ENCODE measurements around the gene TAX1BP3. TPM values are rescaled to one million over a fixed set of nuclear protein-coding genes. Genes with fewer than 3 reads are reported as not detected.
A peak's percentile ranks its signal among the peaks of the same experiment; 100 is the strongest.

TAX1BP3 gene
- total and polyA plus RNA-seq, 2 of the 13 experiments (the other 11 are each of a cell fraction or from before 2014, with no cell fraction given) = 16.7 to 45.1 TPM

DNA sequence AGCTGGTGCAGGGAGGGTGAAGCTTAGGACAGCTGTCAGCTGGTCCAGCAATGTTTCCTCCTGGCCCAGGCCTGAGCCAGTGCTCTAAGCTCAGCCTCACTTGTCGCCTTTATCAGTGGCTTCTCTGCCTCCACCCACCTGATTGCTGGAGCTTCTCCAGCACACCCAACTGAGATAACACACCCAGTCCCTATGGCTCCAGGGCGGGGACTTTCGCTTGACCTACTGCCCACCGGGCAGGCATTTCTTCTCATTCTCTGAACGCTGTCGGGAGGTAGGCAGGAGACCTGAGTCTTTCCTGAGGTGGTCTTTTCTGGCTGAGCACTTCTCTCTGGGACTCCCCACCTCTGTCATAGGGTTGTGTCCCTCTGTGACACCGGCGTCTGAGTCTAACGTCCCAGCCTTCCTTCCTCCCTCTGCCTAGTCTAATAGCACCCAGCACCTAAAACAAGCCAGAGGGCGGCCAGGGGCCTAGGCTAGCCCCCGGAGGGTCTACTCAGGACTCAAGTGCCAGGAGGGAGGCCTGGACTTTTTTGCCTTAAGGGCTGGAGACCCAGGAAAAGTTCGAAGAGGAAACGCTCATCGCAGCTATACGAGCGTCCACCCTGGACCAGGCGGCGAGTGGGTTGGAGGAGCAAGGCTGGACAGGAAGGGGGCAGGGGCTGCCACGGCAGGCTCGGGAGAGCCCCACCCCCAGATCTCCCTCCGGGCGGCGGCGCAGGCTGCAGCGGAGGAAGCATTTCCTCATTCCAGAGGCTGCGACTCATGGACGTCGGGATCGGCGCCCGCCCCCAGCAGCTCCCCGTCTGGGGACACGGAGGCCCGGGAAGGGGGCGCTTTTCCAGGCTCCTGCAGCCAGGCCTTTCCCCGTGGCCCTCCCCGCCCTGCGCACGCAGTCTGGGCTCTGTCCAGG is 756 bp downstream of the TAX1BP3 start (continued):
- TF ChIP-seq ZNF841 (CRISPR knock-in tag; IDR thresholded peaks at IDR 0.05; ENCODE audit: borderline replicate concordance) (no peak), MAFG (CRISPR knock-in tag; IDR thresholded peaks at IDR 0.05) (no peak), ZFP62 (CRISPR knock-in tag; IDR thresholded peaks at IDR 0.05) (no peak), ZNF430 (CRISPR knock-in tag; IDR thresholded peaks at IDR 0.05) (peak; percentile 93), KDM2A (CRISPR knock-in tag; IDR thresholded peaks at IDR 0.05; ENCODE audit: borderline replicate concordance, low read depth) (peak; percentile 77; the same call in 1 of the 2 replicates), ZMYM2 (CRISPR knock-in tag; IDR thresholded peaks at IDR 0.05) (peak; percentile 91; the same call in 1 of the 2 replicates), HNRNPH1 (optimal IDR thresholded peaks at IDR 0.05; ENCODE audit: low read depth, low read length) (no peak), ZNF367 (CRISPR knock-in tag; IDR thresholded peaks at IDR 0.05; ENCODE audit: borderline replicate concordance) (no peak), SNAPC2 (CRISPR knock-in tag; IDR thresholded peaks at IDR 0.05) (no peak), U2AF2 (IDR thresholded peaks at IDR 0.05; ENCODE audit: low read depth, low read length) (no peak), TGIF2 (CRISPR knock-in tag; IDR thresholded peaks at IDR 0.05) (no peak), ZNF772 (CRISPR knock-in tag; IDR thresholded peaks at IDR 0.05) (peak; percentile 62; the same call in 1 of the 2 replicates), ZNF138 (CRISPR knock-in tag; IDR thresholded peaks at IDR 0.05; ENCODE audit: low read depth) (no peak), U2AF1 (optimal IDR thresholded peaks at IDR 0.05; ENCODE audit: low read depth, low read length) (no peak), RCOR2 (CRISPR knock-in tag; IDR thresholded peaks at IDR 0.05) (no peak), ZNF724P (CRISPR knock-in tag; IDR thresholded peaks at IDR 0.05; ENCODE audit: borderline replicate concordance) (no peak), ZNF34 (CRISPR knock-in tag; IDR thresholded peaks at IDR 0.05; ENCODE audit: borderline replicate concordance) (no peak; the same call in 1 of the 2 replicates), FOSL1 (CRISPR knock-in tag; IDR thresholded peaks at IDR 0.05; ENCODE audit: borderline replicate concordance) (no peak)
- TF ChIP-seq, protein P1, sequence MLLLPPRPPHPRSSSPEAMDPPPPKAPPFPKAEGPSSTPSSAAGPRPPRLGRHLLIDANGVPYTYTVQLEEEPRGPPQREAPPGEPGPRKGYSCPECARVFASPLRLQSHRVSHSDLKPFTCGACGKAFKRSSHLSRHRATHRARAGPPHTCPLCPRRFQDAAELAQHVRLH (CRISPR knock-in tag; IDR thresholded peaks at IDR 0.05; ENCODE audit: borderline replicate concordance, low read depth) = no peak; the same call in 1 of the 2 replicates
- TF ChIP-seq, protein P2, sequence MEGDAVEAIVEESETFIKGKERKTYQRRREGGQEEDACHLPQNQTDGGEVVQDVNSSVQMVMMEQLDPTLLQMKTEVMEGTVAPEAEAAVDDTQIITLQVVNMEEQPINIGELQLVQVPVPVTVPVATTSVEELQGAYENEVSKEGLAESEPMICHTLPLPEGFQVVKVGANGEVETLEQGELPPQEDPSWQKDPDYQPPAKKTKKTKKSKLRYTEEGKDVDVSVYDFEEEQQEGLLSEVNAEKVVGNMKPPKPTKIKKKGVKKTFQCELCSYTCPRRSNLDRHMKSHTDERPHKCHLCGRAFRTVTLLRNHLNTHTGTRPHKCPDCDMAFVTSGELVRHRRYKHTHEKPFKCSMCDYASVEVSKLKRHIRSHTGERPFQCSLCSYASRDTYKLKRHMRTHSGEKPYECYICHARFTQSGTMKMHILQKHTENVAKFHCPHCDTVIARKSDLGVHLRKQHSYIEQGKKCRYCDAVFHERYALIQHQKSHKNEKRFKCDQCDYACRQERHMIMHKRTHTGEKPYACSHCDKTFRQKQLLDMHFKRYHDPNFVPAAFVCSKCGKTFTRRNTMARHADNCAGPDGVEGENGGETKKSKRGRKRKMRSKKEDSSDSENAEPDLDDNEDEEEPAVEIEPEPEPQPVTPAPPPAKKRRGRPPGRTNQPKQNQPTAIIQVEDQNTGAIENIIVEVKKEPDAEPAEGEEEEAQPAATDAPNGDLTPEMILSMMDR (CRISPR knock-in tag; IDR thresholded peaks at IDR 0.05) = peak; percentile 50
- TF ChIP-seq, protein P3, sequence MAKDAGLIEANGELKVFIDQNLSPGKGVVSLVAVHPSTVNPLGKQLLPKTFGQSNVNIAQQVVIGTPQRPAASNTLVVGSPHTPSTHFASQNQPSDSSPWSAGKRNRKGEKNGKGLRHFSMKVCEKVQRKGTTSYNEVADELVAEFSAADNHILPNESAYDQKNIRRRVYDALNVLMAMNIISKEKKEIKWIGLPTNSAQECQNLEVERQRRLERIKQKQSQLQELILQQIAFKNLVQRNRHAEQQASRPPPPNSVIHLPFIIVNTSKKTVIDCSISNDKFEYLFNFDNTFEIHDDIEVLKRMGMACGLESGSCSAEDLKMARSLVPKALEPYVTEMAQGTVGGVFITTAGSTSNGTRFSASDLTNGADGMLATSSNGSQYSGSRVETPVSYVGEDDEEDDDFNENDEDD (CRISPR knock-in tag; IDR thresholded peaks at IDR 0.05; ENCODE audit: borderline replicate concordance) = no peak
- TF ChIP-seq, protein P4, sequence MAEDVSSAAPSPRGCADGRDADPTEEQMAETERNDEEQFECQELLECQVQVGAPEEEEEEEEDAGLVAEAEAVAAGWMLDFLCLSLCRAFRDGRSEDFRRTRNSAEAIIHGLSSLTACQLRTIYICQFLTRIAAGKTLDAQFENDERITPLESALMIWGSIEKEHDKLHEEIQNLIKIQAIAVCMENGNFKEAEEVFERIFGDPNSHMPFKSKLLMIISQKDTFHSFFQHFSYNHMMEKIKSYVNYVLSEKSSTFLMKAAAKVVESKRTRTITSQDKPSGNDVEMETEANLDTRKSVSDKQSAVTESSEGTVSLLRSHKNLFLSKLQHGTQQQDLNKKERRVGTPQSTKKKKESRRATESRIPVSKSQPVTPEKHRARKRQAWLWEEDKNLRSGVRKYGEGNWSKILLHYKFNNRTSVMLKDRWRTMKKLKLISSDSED (CRISPR knock-in tag; IDR thresholded peaks at IDR 0.05) = no peak
- TF ChIP-seq, protein P5, sequence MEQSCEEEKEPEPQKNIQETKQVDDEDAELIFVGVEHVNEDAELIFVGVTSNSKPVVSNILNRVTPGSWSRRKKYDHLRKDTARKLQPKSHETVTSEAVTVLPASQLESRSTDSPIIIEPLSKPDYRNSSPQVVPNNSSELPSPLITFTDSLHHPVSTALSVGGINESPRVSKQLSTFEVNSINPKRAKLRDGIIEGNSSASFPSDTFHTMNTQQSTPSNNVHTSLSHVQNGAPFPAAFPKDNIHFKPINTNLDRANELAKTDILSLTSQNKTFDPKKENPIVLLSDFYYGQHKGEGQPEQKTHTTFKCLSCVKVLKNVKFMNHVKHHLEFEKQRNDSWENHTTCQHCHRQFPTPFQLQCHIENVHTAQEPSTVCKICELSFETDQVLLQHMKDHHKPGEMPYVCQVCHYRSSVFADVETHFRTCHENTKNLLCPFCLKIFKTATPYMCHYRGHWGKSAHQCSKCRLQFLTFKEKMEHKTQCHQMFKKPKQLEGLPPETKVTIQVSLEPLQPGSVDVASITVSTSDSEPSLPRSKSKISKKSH (CRISPR knock-in tag; IDR thresholded peaks at IDR 0.05; ENCODE audit: borderline replicate concordance) = no peak
